ENCODE data around the gene KIF6. TPM values are rescaled to one million over a fixed set of nuclear protein-coding genes. Genes with fewer than 3 reads are reported as not detected.
"Not testable (repeated sequence)": the region's sequence is repeated elsewhere in the genome, so short reads cannot be mapped to it uniquely, and the experiment has no call there.

KIF6 gene
- total RNA-seq, 1 donor from 2014 or later, result 2.4 TPM

GRCh38 chr6:39312912-39313525 lies 412.2 kb downstream of the KIF6 start:
- DNase-seq, result peak; percentile 72

GRCh38 chr6:39310542-39310941 lies 414.7 kb downstream of the KIF6 start:
- no peak for DNase-seq

GRCh38 chr6:39309942-39310531 lies 415.2 kb downstream of the KIF6 start:
- DNase-seq, result peak; percentile 72

GRCh38 chr6:39307462-39307861 lies 417.7 kb downstream of the KIF6 start:
- DNase-seq, result no peak

GRCh38 chr6:39304951-39305350 lies 420.3 kb downstream of the KIF6 start:
- no peak for DNase-seq

GRCh38 chr6:39303425-39304153 lies 421.6 kb downstream of the KIF6 start:
- no peak for DNase-seq

GRCh38 chr6:39302669-39303424 lies 422.4 kb downstream of the KIF6 start:
- DNase-seq, result peak; percentile 87

GRCh38 chr6:39302011-39302410 lies 423.2 kb downstream of the KIF6 start:
- no peak for DNase-seq

GRCh38 chr6:39301606-39302005 lies 423.6 kb downstream of the KIF6 start:
- peak; percentile 11 for DNase-seq

- DNase-seq, result no peak
Measured at GRCh38 chr6:39300739-39301138, 424.5 kb downstream of the KIF6 start.

- no peak for DNase-seq
Measured at GRCh38 chr6:39298061-39298460, 427.1 kb downstream of the KIF6 start.

- DNase-seq, result peak; percentile 69
Measured at GRCh38 chr6:39296745-39297640, 428.2 kb downstream of the KIF6 start.

- peak; percentile 44 for DNase-seq
Measured at GRCh38 chr6:39295611-39296011, 429.6 kb downstream of the KIF6 start.

GRCh38 chr6:39294899-39295298 lies 430.3 kb downstream of the KIF6 start:
- DNase-seq, result no peak

- no peak for DNase-seq
Measured at GRCh38 chr6:39294133-39294532, 431.1 kb downstream of the KIF6 start.

- no peak for DNase-seq
Measured at GRCh38 chr6:39292637-39293036, 432.6 kb downstream of the KIF6 start.

GRCh38 chr6:39289490-39289889 lies 435.7 kb downstream of the KIF6 start:
- no peak for DNase-seq

GRCh38 chr6:39287601-39288000 lies 437.6 kb downstream of the KIF6 start:
- DNase-seq, result no peak

GRCh38 chr6:39286596-39286995 lies 438.6 kb downstream of the KIF6 start:
- DNase-seq, result not testable (repeated sequence)

- no peak for DNase-seq
Measured at GRCh38 chr6:39282774-39283173, 442.4 kb downstream of the KIF6 start.

GRCh38 chr6:39281312-39281980 lies 443.8 kb downstream of the KIF6 start:
- no peak for DNase-seq

Data from tongue (tissue), 2 donors.